ENCODE results near the gene ZNF711. TPM values are rescaled to one million over a fixed set of nuclear protein-coding genes. Genes with fewer than 3 reads are reported as not detected.
"Not testable (repeated sequence)": the region's sequence is repeated elsewhere in the genome, so short reads cannot be mapped to it uniquely, and the experiment has no call there.

Gene ZNF711
- total RNA-seq, 6 experiments from 2014 or later = 0.02 TPM; not detected in 5

DNA sequence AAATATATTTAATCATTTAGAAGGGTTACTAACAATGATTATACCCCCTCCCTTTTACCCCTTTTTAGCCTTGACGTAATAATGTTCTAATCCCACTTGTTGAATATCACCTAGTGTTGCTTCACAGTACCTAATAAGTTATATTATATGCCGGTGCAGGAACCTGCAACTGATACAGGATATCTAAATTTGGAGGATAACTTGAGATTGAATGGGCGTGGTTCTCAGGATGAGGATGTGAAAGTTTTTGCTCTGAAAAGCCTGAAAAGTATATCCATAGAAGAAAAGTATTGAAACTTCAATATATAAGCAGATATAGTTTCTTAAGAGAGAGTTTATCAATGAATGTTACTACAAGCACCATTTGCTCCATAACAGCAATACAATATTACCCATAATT, 59.8 kb downstream of the ZNF711 start:
- H3K27me3 Mint-ChIP-seq (ENCODE audit: insufficient read depth) = no peaks in the 10 kb centered on the region

GRCh38 chrX:85309717-85310116, 65.9 kb downstream of the ZNF711 start:
- Mint-ChIP-seq H3K4me1 (ENCODE audit: low read depth) (no peaks in the 10 kb centered on the region), H3K27me3 (ENCODE audit: insufficient read depth) (peaks cover 1% of the 10 kb centered on the region; the same call in 1 of the 2 replicates), H3K9me3 (peaks cover 15% of the 10 kb centered on the region), H3K36me3 (ENCODE audit: low read depth) (no peaks in the 10 kb centered on the region), H3K4me3 (no peak overlapping the region), H3K27ac (no peak overlapping the region)
- TF ChIP-seq CTCF (IDR thresholded peaks at IDR 0.05) = no peak
- DNase-seq = no peak

More for the DNA sequence above, 59.8 kb downstream of the ZNF711 start:
- Mint-ChIP-seq H3K27ac (no peak overlapping the region), H3K9me3 (peaks cover 10% of the 10 kb centered on the region; the same call in 1 of the 2 replicates), H3K4me1 (ENCODE audit: low read depth) (no peaks in the 10 kb centered on the region), H3K4me3 (no peak overlapping the region), H3K36me3 (ENCODE audit: low read depth) (no peaks in the 10 kb centered on the region)
- TF ChIP-seq CTCF (IDR thresholded peaks at IDR 0.05) = no peak
- DNase-seq = no peak

- H3K4me1 Mint-ChIP-seq (ENCODE audit: low read depth); H3K27me3 Mint-ChIP-seq (ENCODE audit: insufficient read depth); H3K4me3 Mint-ChIP-seq; DNase-seq; H3K27ac Mint-ChIP-seq; H3K36me3 Mint-ChIP-seq (ENCODE audit: low read depth): not testable (repeated sequence)
- peaks cover 15% of the 10 kb centered on the region for H3K9me3 Mint-ChIP-seq
Observed at GRCh38 chrX:85311348-85311747, 67.6 kb downstream of the ZNF711 start.

Other genes starting within 250 kb of the ZNF711 start
- gene APOOL, start 240.1 kb upstream of the ZNF711 start, total RNA-seq (2021; fragmentation: NEBNext Ultra II Directional; extraction: Animal tissue kit (Norgen Biotek cat#: 25700)) = 10 to 100 TPM; 21.3 to 28.4 (median 25.3) TPM
- not detected for gene SATL1, start 212 bp upstream of the ZNF711 start, total RNA-seq (2021; fragmentation: NEBNext Ultra II Directional; extraction: Animal tissue kit (Norgen Biotek cat#: 25700))
- gene POF1B, start 135.7 kb downstream of the ZNF711 start, total RNA-seq (2021; fragmentation: NEBNext Ultra II Directional; extraction: Animal tissue kit (Norgen Biotek cat#: 25700)) = not detected

Data from HFFc6 (cell line).